ENCODE data around the gene KLHL29. TPM values are rescaled to one million over a fixed set of nuclear protein-coding genes. Genes with fewer than 3 reads are reported as not detected.
A peak's percentile ranks its signal among the peaks of the same experiment; 100 is the strongest.

Gene KLHL29
- total RNA-seq, 1 donor from 2014 or later = 12.9 TPM

- intact Hi-C loops (cut with DNase I) = no loop called here
- Histone ChIP-seq H3K4me1 (peaks cover 13% of the 10 kb centered on the region), H3K27ac (no peak overlapping the region), H3K9me3 (no peaks in the 10 kb centered on the region), H3K4me3 (no peak overlapping the region), H3K27me3 (ENCODE audit: low read depth) (no peaks in the 10 kb centered on the region), H3K36me3 (no peaks in the 10 kb centered on the region)
- ATAC-seq (no peak), DNase-seq (no peak)
- no peak for TF ChIP-seq CTCF (IDR thresholded peaks at IDR 0.05)
These were observed 136.1 kb downstream of the KLHL29 start for GRCh38 chr2:23521060-23521459.

GRCh38 chr2:23522726-23523372 is 137.9 kb downstream of the KLHL29 start:
- no peaks in the 10 kb centered on the region for H3K36me3 ChIP-seq
- peak overlapping the region; percentile 8 for H3K27ac ChIP-seq
- TF ChIP-seq CTCF (IDR thresholded peaks at IDR 0.05) = no peak
- H3K9me3 ChIP-seq = no peaks in the 10 kb centered on the region
- peaks cover 13% of the 10 kb centered on the region for H3K4me1 ChIP-seq
- intact Hi-C loops (cut with DNase I) = no loop called here
- H3K4me3 ChIP-seq = no peak overlapping the region
- H3K27me3 ChIP-seq (ENCODE audit: low read depth) = no peaks in the 10 kb centered on the region
- no peak for DNase-seq
- ATAC-seq = no peak

- ATAC-seq = peak; percentile 15 to 35
- no peaks in the 10 kb centered on the region for H3K36me3 ChIP-seq
- no peaks in the 10 kb centered on the region for H3K27me3 ChIP-seq (ENCODE audit: low read depth)
- DNase-seq = no peak
- TF ChIP-seq CTCF (IDR thresholded peaks at IDR 0.05) = no peak
- peaks cover 13% of the 10 kb centered on the region for H3K4me1 ChIP-seq
- H3K9me3 ChIP-seq = no peaks in the 10 kb centered on the region
- H3K4me3 ChIP-seq = no peak overlapping the region
- H3K27ac ChIP-seq = peak overlapping the region; percentile 13
- intact Hi-C loops (cut with DNase I) = no loop called here
These were observed 138.6 kb downstream of the KLHL29 start for GRCh38 chr2:23523373-23524260.

- H3K36me3 ChIP-seq = no peaks in the 10 kb centered on the region
- H3K27ac ChIP-seq = peak overlapping the region; percentile 13
- H3K4me3 ChIP-seq = no peak overlapping the region
- DNase-seq (no peak), ATAC-seq (peak in 1 of 2 donors; percentile 6)
- intact Hi-C loops (cut with DNase I) = no loop called here
- peaks cover 13% of the 10 kb centered on the region for H3K4me1 ChIP-seq
- H3K27me3 ChIP-seq (ENCODE audit: low read depth) = no peaks in the 10 kb centered on the region
- H3K9me3 ChIP-seq = no peaks in the 10 kb centered on the region
- no peak for TF ChIP-seq CTCF (IDR thresholded peaks at IDR 0.05)
These were observed 139.3 kb downstream of the KLHL29 start for GRCh38 chr2:23524261-23524706.

- H3K4me3 ChIP-seq = no peak overlapping the region
- intact Hi-C loops (cut with DNase I) = no loop called here
- ATAC-seq = no peak
These were observed 140.3 kb downstream of the KLHL29 start for GRCh38 chr2:23525137-23525765.

More at GRCh38 chr2:23525137-23525765, 140.3 kb downstream of the KLHL29 start:
- Histone ChIP-seq H3K9me3 (no peaks in the 10 kb centered on the region), H3K4me1 (peaks cover 13% of the 10 kb centered on the region), H3K36me3 (no peaks in the 10 kb centered on the region), H3K27me3 (ENCODE audit: low read depth) (no peaks in the 10 kb centered on the region), H3K27ac (no peak overlapping the region)
- TF ChIP-seq CTCF (IDR thresholded peaks at IDR 0.05) = no peak
- no peak for DNase-seq
